Osteoblast (primary cell): ENCODE data around the gene CATSPERD. TPM values are rescaled to one million over a fixed set of nuclear protein-coding genes. Genes with fewer than 3 reads are reported as not detected.

Source experiments
- DNase-seq: peaks from one replicate; pipeline ENCODE4 v3.0.0; 2011; ENCODE audit warnings: low spot score, mixed read lengths; ENCODE audit not compliant: insufficient read length; ENCODE audit errors: missing footprints
- H2AFZ ChIP-seq: 2 replicates; pipeline ENCODE4 v1.6.0; 2011; ENCODE audit warnings: mild to moderate bottlenecking, low read length
- H3K27ac ChIP-seq: 2 replicates; pipeline ENCODE4 v1.5.1; 2011; ENCODE audit warnings: mild to moderate bottlenecking, low read depth, low read length, moderate library complexity
- H3K27me3 ChIP-seq: 2 replicates; pipeline ENCODE4 v1.6.0; 2012; ENCODE audit warnings: mild to moderate bottlenecking, control low read depth, inconsistent platforms, low read length, moderate library complexity; ENCODE audit not compliant: insufficient read depth
- H3K36me3 ChIP-seq: 2 replicates; pipeline ENCODE4 v1.5.1; 2011; ENCODE audit warnings: mild to moderate bottlenecking, low read length, control low read depth, moderate library complexity; ENCODE audit not compliant: insufficient read depth
- H3K4me1 ChIP-seq: 2 replicates; pipeline ENCODE4 v1.5.1; 2011; ENCODE audit warnings: mild to moderate bottlenecking, low read length, control low read depth, moderate library complexity; ENCODE audit not compliant: insufficient read depth
- H3K4me2 ChIP-seq: 2 replicates; pipeline ENCODE4 v1.6.0; 2011; ENCODE audit warnings: mild to moderate bottlenecking, low read length; ENCODE audit not compliant: insufficient read depth
- H3K4me3 ChIP-seq: fragments of 200-600 bp; sonication (generic); 3 replicates; pipeline ENCODE4 v1.5.1; 2012; ENCODE audit warnings: mild to moderate bottlenecking, low read length, inconsistent platforms; ENCODE audit not compliant: insufficient read depth
- H3K79me2 ChIP-seq: 2 replicates; pipeline ENCODE4 v1.6.0; 2012; ENCODE audit warnings: mild to moderate bottlenecking, low read length, control low read depth, inconsistent platforms; ENCODE audit not compliant: insufficient read depth
- H3K9me3 ChIP-seq: 2 replicates; pipeline ENCODE4 v1.5.1; 2011; ENCODE audit warnings: low read depth, low read length, control low read depth
- H4K20me1 ChIP-seq: 2 replicates; pipeline ENCODE4 v1.6.0; 2012; ENCODE audit warnings: mild to moderate bottlenecking, low read length, control low read depth; ENCODE audit not compliant: insufficient read depth
- total RNA-seq: library from RNA; depleted of rRNA; stranded (reverse); fragments of >200 nt; gene quantifications from 2 replicates; pipeline ENCODE4 v1.2.3, GENCODE V29; 2012
- TF ChIP-seq, protein P1 (sequence below): IDR thresholded peaks from 2 replicates; pipeline ENCODE4 v1.5.1; 2011; ENCODE audit warnings: mild to moderate bottlenecking, low read depth, low read length, moderate library complexity; ENCODE audit errors: extremely low read depth

CATSPERD gene
- total RNA-seq, 1 donor, result under 0.01 TPM

- TF ChIP-seq, protein P1, sequence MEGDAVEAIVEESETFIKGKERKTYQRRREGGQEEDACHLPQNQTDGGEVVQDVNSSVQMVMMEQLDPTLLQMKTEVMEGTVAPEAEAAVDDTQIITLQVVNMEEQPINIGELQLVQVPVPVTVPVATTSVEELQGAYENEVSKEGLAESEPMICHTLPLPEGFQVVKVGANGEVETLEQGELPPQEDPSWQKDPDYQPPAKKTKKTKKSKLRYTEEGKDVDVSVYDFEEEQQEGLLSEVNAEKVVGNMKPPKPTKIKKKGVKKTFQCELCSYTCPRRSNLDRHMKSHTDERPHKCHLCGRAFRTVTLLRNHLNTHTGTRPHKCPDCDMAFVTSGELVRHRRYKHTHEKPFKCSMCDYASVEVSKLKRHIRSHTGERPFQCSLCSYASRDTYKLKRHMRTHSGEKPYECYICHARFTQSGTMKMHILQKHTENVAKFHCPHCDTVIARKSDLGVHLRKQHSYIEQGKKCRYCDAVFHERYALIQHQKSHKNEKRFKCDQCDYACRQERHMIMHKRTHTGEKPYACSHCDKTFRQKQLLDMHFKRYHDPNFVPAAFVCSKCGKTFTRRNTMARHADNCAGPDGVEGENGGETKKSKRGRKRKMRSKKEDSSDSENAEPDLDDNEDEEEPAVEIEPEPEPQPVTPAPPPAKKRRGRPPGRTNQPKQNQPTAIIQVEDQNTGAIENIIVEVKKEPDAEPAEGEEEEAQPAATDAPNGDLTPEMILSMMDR, result no peak
- Histone ChIP-seq H3K36me3 (peaks cover 48% of the 10 kb centered on the region), H3K9me3 (no peaks in the 10 kb centered on the region), H3K4me2 (no peak overlapping the region), H2AFZ (no peak overlapping the region), H3K27me3 (no peaks in the 10 kb centered on the region), H3K4me1 (no peaks in the 10 kb centered on the region), H3K4me3 (no peak overlapping the region), H4K20me1 (peaks cover 7% of the 10 kb centered on the region), H3K27ac (no peak overlapping the region), H3K79me2 (peaks cover 30% of the 10 kb centered on the region)
- no peak for DNase-seq
Measured at GRCh38 chr19:5711025-5711424, 9.4 kb upstream of the CATSPERD start.

- Histone ChIP-seq H3K4me1 (no peaks in the 10 kb centered on the region), H3K9me3 (no peaks in the 10 kb centered on the region), H3K36me3 (peaks cover 45% of the 10 kb centered on the region), H3K79me2 (peaks cover 36% of the 10 kb centered on the region), H3K4me3 (no peak overlapping the region), H3K27ac (no peak overlapping the region), H2AFZ (no peak overlapping the region), H3K4me2 (no peak overlapping the region), H3K27me3 (no peaks in the 10 kb centered on the region), H4K20me1 (peaks cover 7% of the 10 kb centered on the region)
- TF ChIP-seq, protein P1, result no peak
- peak; percentile 62 for DNase-seq
Measured at GRCh38 chr19:5711713-5712161, 8.7 kb upstream of the CATSPERD start.

DNA sequence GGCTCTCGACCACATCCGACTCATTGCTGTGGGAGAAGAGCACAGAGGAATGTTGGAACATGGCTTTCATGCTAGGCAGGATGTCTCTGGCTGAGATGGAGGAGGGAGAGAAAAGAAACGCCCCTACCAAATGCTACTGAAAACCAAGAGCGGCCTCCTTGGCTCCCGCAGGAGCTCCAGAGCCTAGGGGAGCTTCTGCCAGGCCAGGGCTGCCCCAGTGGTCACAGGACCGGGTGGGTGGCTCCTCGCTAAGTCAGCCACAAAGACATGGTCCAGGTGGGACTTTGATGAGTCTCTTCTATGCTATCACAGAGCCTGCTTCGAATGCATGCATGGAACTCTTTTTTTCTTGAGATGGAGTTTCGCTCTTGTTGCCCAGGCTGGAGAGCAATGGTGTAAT lies 7.2 kb upstream of the CATSPERD start:
- peaks cover 10% of the 10 kb centered on the region for H3K4me1 ChIP-seq
- peaks cover 51% of the 10 kb centered on the region for H3K79me2 ChIP-seq
- TF ChIP-seq, protein P1, result no peak
- no peaks in the 10 kb centered on the region for H3K27me3 ChIP-seq
- H3K36me3 ChIP-seq, result peaks cover 45% of the 10 kb centered on the region
- H3K4me2 ChIP-seq, result no peak overlapping the region
- peaks cover 18% of the 10 kb centered on the region for H4K20me1 ChIP-seq
- H3K4me3 ChIP-seq, result no peak overlapping the region
- no peaks in the 10 kb centered on the region for H3K9me3 ChIP-seq
- H2AFZ ChIP-seq, result no peak overlapping the region
- no peak for DNase-seq
- H3K27ac ChIP-seq, result no peak overlapping the region

GRCh38 chr19:5714816-5715215 lies 5.6 kb upstream of the CATSPERD start:
- H3K4me3 ChIP-seq, result no peak overlapping the region
- H3K4me2 ChIP-seq, result no peak overlapping the region
- H3K79me2 ChIP-seq, result peaks cover 67% of the 10 kb centered on the region
- no peak overlapping the region for H3K27ac ChIP-seq
- no peaks in the 10 kb centered on the region for H3K27me3 ChIP-seq
- TF ChIP-seq, protein P1, result no peak
- no peaks in the 10 kb centered on the region for H3K9me3 ChIP-seq
- H4K20me1 ChIP-seq, result peaks cover 18% of the 10 kb centered on the region
- H2AFZ ChIP-seq, result no peak overlapping the region
- peaks cover 21% of the 10 kb centered on the region for H3K4me1 ChIP-seq
- peaks cover 40% of the 10 kb centered on the region for H3K36me3 ChIP-seq
- no peak for DNase-seq
